SK-N-DZ (cell line): Measurements from ENCODE around the gene GALNT18.

Source experiments
- DNase-seq: peaks from one replicate; pipeline ENCODE4 v3.0.0-alpha.2; 2015; ENCODE audit warnings: low spot score

GALNT18 gene

GRCh38 chr11:11532574-11532973 is 89.2 kb downstream of the GALNT18 start:
- no peak for DNase-seq

GRCh38 chr11:11531131-11531908 is 90.5 kb downstream of the GALNT18 start:
- DNase-seq: no peak

GRCh38 chr11:11528986-11529385 is 92.8 kb downstream of the GALNT18 start:
- DNase-seq: no peak

GRCh38 chr11:11525283-11525682 is 96.5 kb downstream of the GALNT18 start:
- no peak for DNase-seq

- DNase-seq: no peak
These were observed 97.3 kb downstream of the GALNT18 start for GRCh38 chr11:11524436-11525061.

GRCh38 chr11:11522591-11522990 is 99.2 kb downstream of the GALNT18 start:
- DNase-seq: no peak

GRCh38 chr11:11521306-11522002 is 100.4 kb downstream of the GALNT18 start:
- no peak for DNase-seq

GRCh38 chr11:11520231-11521015 is 101.4 kb downstream of the GALNT18 start:
- no peak for DNase-seq

GRCh38 chr11:11519184-11519583 is 102.6 kb downstream of the GALNT18 start:
- DNase-seq: no peak

- DNase-seq: no peak
These were observed 107.6 kb downstream of the GALNT18 start for GRCh38 chr11:11514246-11514645.

- no peak for DNase-seq
These were observed 108.4 kb downstream of the GALNT18 start for GRCh38 chr11:11513422-11513821.

GRCh38 chr11:11512929-11513328 is 108.9 kb downstream of the GALNT18 start:
- DNase-seq: no peak

GRCh38 chr11:11512502-11512901 is 109.3 kb downstream of the GALNT18 start:
- no peak for DNase-seq

- DNase-seq: no peak
These were observed 109.7 kb downstream of the GALNT18 start for GRCh38 chr11:11512090-11512489.

GRCh38 chr11:11510939-11511338 is 110.9 kb downstream of the GALNT18 start:
- DNase-seq: no peak

- DNase-seq: no peak
These were observed 116.1 kb downstream of the GALNT18 start for GRCh38 chr11:11505692-11506091.

- DNase-seq: no peak
These were observed 116.6 kb downstream of the GALNT18 start for GRCh38 chr11:11505190-11505589.

- no peak for DNase-seq
These were observed 117.7 kb downstream of the GALNT18 start for GRCh38 chr11:11504071-11504470.

- DNase-seq: no peak
These were observed 119.4 kb downstream of the GALNT18 start for GRCh38 chr11:11502263-11502861.

- DNase-seq: no peak
These were observed 120.1 kb downstream of the GALNT18 start for GRCh38 chr11:11501546-11502262.
